ENCODE measurements around the gene YY1.

YY1 gene

DNA sequence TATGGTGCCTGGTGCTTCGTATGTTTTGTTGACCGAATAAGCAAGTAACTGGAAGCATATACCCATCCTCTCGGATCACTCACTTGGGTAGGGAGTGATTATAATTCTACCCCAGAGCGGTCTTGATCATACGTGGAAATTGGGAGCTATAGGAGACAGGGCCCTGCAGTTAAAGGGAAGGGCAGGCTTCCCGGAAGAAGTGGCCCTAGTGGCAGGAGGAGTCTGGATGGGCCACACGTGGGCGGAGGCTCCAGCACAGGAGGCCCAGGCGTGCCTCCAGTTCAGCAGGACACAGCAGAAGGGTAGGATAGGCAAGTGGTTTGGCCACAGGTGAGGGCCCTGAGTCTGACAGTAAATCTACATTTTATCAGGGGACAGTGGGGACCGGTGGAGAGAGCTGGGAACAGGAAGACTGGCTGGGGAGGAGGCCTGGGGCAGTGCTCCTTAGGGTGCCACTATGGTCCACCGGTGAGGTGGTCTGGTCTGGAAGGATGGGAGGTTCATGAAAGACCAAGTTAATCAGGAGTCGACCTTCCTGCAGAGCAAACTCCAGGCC, 23.5 kb upstream of the YY1 start:
- H3K4me1 ChIP-seq (ENCODE audit: insufficient read depth, low read length, severe bottlenecking): peaks cover 11% of the 10 kb centered on the region
- no peak overlapping the region for H3K27ac ChIP-seq (ENCODE audit: low read depth, low read length, poor library complexity, severe bottlenecking)
- H3K79me2 ChIP-seq (ENCODE audit: insufficient read depth, low read length): no peaks in the 10 kb centered on the region
- H3K9me3 ChIP-seq (ENCODE audit: low read length): no peaks in the 10 kb centered on the region
- H3K4me2 ChIP-seq (ENCODE audit: low read length): no peak overlapping the region
- TF ChIP-seq, protein P1, sequence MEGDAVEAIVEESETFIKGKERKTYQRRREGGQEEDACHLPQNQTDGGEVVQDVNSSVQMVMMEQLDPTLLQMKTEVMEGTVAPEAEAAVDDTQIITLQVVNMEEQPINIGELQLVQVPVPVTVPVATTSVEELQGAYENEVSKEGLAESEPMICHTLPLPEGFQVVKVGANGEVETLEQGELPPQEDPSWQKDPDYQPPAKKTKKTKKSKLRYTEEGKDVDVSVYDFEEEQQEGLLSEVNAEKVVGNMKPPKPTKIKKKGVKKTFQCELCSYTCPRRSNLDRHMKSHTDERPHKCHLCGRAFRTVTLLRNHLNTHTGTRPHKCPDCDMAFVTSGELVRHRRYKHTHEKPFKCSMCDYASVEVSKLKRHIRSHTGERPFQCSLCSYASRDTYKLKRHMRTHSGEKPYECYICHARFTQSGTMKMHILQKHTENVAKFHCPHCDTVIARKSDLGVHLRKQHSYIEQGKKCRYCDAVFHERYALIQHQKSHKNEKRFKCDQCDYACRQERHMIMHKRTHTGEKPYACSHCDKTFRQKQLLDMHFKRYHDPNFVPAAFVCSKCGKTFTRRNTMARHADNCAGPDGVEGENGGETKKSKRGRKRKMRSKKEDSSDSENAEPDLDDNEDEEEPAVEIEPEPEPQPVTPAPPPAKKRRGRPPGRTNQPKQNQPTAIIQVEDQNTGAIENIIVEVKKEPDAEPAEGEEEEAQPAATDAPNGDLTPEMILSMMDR (IDR thresholded peaks at IDR 0.05; ENCODE audit: low read length): no peak
- no peak for TF ChIP-seq EZH2 (IDR thresholded peaks at IDR 0.05; ENCODE audit: borderline replicate concordance, low read length)
- H3K9ac ChIP-seq (ENCODE audit: low read length): no peak overlapping the region
- H2AFZ ChIP-seq (ENCODE audit: low read length): no peak overlapping the region
- H3K27me3 ChIP-seq (ENCODE audit: insufficient read depth, low read length): no peaks in the 10 kb centered on the region
- H3F3A ChIP-seq (ENCODE audit: insufficient read depth, low read length): no peaks in the 10 kb centered on the region
- no peak overlapping the region for H3K4me3 ChIP-seq (ENCODE audit: low read depth, low read length, poor library complexity, severe bottlenecking)
- H4K20me1 ChIP-seq (ENCODE audit: insufficient read depth, low read length): no peaks in the 10 kb centered on the region
- H3K36me3 ChIP-seq (ENCODE audit: insufficient read depth, low read length): no peaks in the 10 kb centered on the region
- H3K9me2 ChIP-seq (ENCODE audit: low read depth, low read length): no peaks in the 10 kb centered on the region

DNA sequence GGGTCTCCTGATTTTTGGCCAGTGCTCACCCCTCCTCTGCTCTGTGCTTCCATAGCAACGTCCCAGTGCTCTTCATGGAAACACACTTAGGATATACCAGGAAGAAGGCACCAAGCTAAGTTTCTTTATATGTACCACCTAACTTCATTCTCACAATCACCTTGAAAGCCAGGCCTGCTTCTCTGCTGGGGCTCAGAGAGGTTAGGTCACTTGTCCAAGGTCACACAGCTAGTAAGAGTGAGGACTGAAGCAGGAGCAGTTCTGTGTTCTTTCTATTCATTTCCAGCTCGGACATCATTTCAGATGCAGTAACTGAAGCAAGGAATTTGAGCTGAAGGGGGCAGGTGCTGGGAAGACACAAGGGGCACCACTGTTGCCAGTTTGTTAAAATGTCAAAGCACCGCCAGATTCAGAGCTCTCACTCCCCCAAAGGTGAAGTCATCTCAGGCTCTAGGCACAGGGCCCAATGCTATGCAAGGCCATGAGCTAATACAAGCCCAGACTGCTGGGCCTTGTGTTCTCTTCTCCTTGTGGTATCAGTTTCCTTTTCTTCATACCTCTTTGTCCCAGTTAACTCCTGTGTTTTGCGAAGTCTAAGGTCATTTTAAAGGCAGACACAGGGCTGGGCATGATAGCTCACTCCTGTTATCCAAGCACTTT, 19.7 kb upstream of the YY1 start:
- Histone ChIP-seq H3K36me3 (ENCODE audit: insufficient read depth, low read length) (no peaks in the 10 kb centered on the region), H3K9me2 (ENCODE audit: low read depth, low read length) (no peaks in the 10 kb centered on the region), H3F3A (ENCODE audit: insufficient read depth, low read length) (no peaks in the 10 kb centered on the region), H3K4me2 (ENCODE audit: low read length) (no peak overlapping the region), H3K4me3 (ENCODE audit: low read depth, low read length, poor library complexity, severe bottlenecking) (no peak overlapping the region), H2AFZ (ENCODE audit: low read length) (no peak overlapping the region), H4K20me1 (ENCODE audit: insufficient read depth, low read length) (no peaks in the 10 kb centered on the region; the same call in 1 of the 2 replicates), H3K27me3 (ENCODE audit: insufficient read depth, low read length) (no peaks in the 10 kb centered on the region), H3K79me2 (ENCODE audit: insufficient read depth, low read length) (no peaks in the 10 kb centered on the region), H3K4me1 (ENCODE audit: insufficient read depth, low read length, severe bottlenecking) (peaks cover 22% of the 10 kb centered on the region), H3K9me3 (ENCODE audit: low read length) (no peaks in the 10 kb centered on the region), H3K27ac (ENCODE audit: low read depth, low read length, poor library complexity, severe bottlenecking) (no peak overlapping the region), H3K9ac (ENCODE audit: low read length) (no peak overlapping the region)
- TF ChIP-seq EZH2 (IDR thresholded peaks at IDR 0.05; ENCODE audit: borderline replicate concordance, low read length): no peak
- TF ChIP-seq, protein P1 (IDR thresholded peaks at IDR 0.05; ENCODE audit: low read length): no peak

DNA sequence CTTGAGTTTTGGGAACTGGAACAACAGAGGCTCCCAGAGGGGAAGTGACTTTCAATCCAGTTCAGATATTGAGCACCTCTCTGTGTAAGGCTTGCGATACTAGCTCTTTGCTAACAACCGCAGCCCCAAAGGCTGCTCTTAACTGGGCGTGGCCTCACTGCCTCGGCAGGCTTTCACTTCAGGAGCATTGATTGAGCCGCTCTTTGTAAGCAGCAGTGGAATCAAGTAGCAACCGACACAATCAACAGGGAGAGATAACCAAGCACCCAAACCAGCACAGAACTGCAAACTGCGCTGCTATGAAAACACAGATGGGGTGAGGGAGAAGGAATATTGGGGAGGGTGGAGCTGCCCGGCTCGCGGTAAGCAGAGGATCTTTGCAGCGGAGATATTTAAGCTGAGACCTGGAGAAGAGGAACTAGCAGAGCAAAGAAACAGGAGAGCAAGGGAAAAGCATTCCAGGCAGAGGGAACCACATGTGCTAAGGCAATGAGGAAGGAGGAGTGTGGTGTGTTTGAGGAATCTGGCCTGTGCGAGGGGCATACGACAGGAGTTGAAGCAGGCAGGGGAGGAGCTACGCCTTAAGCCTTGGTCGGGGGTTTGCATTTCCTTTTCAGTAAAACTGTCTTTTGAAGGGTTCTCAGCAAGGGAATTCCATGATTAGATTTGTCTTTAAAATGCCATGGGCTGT, 17.3 kb upstream of the YY1 start:
- H2AFZ ChIP-seq (ENCODE audit: low read length): no peak overlapping the region
- H3K9ac ChIP-seq (ENCODE audit: low read length): peak overlapping the region; percentile 43; the same call in 1 of the 2 replicates
- no peaks in the 10 kb centered on the region; the same call in 1 of the 2 replicates for H4K20me1 ChIP-seq (ENCODE audit: insufficient read depth, low read length)
- no peaks in the 10 kb centered on the region for H3K27me3 ChIP-seq (ENCODE audit: insufficient read depth, low read length)
- peaks cover 17% of the 10 kb centered on the region for H3K4me1 ChIP-seq (ENCODE audit: insufficient read depth, low read length, severe bottlenecking)
- H3K4me2 ChIP-seq (ENCODE audit: low read length): peak overlapping the region; percentile 63
- H3K9me2 ChIP-seq (ENCODE audit: low read depth, low read length): no peaks in the 10 kb centered on the region
- H3K4me3 ChIP-seq (ENCODE audit: low read depth, low read length, poor library complexity, severe bottlenecking): peak overlapping the region; percentile 57
- H3K27ac ChIP-seq (ENCODE audit: low read depth, low read length, poor library complexity, severe bottlenecking): no peak overlapping the region
- H3F3A ChIP-seq (ENCODE audit: insufficient read depth, low read length): no peaks in the 10 kb centered on the region; the same call in 1 of the 2 replicates
- H3K9me3 ChIP-seq (ENCODE audit: low read length): no peaks in the 10 kb centered on the region
- TF ChIP-seq EZH2 (IDR thresholded peaks at IDR 0.05; ENCODE audit: borderline replicate concordance, low read length): no peak
- TF ChIP-seq, protein P1 (IDR thresholded peaks at IDR 0.05; ENCODE audit: low read length): no peak
- no peaks in the 10 kb centered on the region for H3K36me3 ChIP-seq (ENCODE audit: insufficient read depth, low read length)
- no peaks in the 10 kb centered on the region for H3K79me2 ChIP-seq (ENCODE audit: insufficient read depth, low read length)
